Measurements from ENCODE around the gene TACC2.

The TACC2 gene

DNA sequence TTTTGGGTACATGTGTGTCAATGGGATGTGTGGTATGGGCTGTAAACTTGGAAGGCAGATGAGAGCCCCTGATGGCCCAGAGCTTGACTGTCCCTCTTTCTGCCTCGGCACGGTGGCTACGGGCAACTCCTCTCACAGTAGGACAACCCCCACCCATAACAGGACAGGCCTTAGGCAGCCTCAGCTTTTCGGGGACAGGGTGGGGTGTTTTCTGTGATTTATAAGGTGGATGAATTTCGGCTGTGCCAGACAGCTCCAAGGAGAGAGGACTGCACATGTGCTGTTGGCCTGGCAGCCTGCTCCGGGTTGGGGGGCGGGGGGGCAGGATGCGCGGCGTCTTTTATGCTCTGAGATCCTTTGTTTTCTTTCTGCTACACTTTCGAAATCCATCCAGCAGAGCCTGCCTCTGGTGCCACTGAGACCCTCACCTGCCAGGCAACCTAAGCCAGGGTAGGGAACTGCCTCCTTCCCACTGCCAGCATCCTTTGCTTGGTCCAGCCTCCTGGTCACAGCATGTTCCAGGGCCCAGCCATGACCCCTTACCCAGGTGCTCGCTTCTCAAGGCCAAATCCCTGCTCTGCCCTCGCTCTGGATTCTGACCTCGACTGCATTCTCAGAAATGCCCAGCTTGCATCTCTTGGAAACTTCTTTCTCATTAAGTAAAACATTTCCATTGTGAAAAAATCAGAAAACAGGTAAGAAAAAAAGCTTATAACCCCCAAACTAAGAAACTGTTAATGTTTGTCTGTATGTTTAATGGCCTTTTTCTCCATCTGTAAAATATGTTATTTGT, 266.7 kb downstream of the TACC2 start:
- no peak overlapping the region for H3K4me3 ChIP-seq (ENCODE audit: low read depth, low read length)
- TF ChIP-seq, protein P1, sequence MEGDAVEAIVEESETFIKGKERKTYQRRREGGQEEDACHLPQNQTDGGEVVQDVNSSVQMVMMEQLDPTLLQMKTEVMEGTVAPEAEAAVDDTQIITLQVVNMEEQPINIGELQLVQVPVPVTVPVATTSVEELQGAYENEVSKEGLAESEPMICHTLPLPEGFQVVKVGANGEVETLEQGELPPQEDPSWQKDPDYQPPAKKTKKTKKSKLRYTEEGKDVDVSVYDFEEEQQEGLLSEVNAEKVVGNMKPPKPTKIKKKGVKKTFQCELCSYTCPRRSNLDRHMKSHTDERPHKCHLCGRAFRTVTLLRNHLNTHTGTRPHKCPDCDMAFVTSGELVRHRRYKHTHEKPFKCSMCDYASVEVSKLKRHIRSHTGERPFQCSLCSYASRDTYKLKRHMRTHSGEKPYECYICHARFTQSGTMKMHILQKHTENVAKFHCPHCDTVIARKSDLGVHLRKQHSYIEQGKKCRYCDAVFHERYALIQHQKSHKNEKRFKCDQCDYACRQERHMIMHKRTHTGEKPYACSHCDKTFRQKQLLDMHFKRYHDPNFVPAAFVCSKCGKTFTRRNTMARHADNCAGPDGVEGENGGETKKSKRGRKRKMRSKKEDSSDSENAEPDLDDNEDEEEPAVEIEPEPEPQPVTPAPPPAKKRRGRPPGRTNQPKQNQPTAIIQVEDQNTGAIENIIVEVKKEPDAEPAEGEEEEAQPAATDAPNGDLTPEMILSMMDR (IDR thresholded peaks at IDR 0.05; ENCODE audit: borderline replicate concordance, insufficient read depth, low read depth, low read length): no peak

DNA sequence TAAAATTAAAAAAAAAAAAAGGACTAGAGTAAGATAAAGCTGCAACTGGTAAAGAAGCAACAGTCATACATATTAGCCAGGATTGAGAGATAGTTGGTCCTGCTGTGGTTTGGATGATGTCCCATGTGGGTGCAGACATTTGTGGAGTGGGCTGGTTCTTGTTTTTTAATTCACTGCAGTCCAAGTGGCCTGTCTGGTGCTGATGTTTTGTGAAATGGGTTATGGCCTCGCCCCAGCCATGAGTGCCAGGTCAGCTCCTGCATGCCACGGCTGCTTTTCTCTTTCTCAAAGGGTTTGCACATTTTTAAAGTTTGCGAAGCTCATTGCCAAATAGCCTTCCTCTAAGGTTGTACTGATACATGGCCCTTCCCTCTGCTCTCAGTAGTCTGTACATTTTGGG, 268.1 kb downstream of the TACC2 start:
- H3K4me3 ChIP-seq (ENCODE audit: low read depth, low read length): no peak overlapping the region
- TF ChIP-seq, protein P1 (IDR thresholded peaks at IDR 0.05; ENCODE audit: borderline replicate concordance, insufficient read depth, low read depth, low read length): no peak

DNA sequence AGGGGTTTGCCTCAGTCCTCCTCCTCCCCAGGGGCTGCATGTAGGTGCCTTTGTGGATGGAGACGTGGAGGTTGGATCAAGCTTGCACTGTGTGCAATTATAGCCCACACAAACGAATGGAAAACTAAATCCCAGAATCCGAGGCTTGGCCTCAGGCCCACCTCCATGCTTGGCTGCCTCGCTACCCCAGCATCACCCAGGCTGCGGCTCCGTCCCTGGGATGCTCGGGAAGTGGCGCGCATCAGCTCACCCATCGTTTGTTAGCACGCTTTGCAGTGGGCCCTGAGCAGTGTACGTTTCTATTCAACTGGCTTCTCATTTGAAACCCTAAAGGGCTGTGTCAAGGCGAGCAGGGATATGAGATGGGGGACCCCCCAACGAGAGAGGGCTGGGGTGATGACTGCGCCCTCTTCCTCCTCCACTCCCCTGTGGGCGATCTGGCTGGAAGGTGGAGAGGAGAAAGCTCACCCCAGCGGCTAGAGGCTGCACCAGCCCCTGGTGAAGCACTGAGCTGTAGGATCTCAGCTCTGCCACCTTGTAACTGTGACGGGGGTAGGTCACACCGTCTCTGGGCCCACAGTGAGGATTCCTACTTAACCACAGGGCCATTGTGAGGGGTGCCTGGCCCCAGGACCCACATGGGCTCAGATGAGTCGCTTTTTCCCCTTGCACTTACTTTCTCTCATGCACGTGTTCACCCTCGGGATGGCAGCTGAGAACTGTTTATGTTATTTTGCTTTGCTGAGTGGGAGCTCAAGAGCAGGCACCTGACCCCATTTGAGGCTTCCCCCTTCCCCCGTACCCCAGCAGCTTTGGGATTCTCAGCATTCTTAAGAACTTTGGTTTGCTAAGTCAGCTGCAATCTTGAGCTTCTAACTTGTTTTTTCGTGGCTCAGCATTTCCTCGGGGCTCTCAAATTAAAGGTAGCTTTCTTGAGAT, 269.4 kb downstream of the TACC2 start:
- TF ChIP-seq, protein P1 (IDR thresholded peaks at IDR 0.05; ENCODE audit: borderline replicate concordance, insufficient read depth, low read depth, low read length): no peak

DNA sequence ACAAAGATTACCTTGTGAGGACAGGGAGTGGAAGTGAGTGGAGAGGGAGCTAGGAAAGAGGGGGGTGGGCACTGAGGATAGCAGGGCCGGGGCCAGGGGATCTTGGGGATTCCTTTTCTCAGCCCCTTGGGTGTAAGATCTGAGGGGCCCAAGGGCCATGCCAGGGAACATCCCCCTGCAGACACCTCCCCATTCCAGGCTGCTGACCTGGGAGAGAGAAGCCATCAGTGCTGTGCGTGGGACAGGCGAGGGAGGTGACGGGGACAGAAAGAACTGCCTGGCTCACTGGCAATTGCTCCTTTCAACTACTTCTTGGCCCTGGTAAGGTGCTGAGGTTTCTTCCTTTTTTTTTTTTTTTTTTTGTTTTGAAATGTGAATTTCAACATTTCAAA, 270.1 kb downstream of the TACC2 start:
- TF ChIP-seq, protein P1 (IDR thresholded peaks at IDR 0.05; ENCODE audit: borderline replicate concordance, insufficient read depth, low read depth, low read length): no peak
- H3K4me3 ChIP-seq (ENCODE audit: low read depth, low read length): no peak overlapping the region

More for the DNA sequence above, 269.4 kb downstream of the TACC2 start:
- no peak overlapping the region for H3K4me3 ChIP-seq (ENCODE audit: low read depth, low read length)

DNA sequence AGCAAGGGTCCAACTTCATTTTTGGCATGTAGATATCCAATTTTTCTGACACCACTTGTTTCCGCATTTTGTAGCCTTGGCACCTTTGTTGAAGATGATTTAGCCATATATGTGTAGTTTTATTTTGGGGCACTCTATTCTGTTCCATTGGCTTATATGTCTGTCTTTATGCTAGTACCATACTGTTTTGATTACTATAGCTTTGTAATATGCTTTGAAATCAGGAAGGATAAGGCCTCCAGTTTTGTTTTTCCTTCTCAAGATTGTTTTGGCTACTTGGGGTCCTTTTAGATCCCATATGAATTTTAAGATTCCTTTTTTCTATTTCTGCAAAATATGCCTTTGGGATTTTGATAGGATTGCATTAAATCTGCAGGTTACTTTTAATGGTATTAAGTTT, 272.6 kb downstream of the TACC2 start:
- TF ChIP-seq, protein P1 (IDR thresholded peaks at IDR 0.05; ENCODE audit: borderline replicate concordance, insufficient read depth, low read depth, low read length): no peak
- H3K4me3 ChIP-seq (ENCODE audit: low read depth, low read length): no peak overlapping the region

DNA sequence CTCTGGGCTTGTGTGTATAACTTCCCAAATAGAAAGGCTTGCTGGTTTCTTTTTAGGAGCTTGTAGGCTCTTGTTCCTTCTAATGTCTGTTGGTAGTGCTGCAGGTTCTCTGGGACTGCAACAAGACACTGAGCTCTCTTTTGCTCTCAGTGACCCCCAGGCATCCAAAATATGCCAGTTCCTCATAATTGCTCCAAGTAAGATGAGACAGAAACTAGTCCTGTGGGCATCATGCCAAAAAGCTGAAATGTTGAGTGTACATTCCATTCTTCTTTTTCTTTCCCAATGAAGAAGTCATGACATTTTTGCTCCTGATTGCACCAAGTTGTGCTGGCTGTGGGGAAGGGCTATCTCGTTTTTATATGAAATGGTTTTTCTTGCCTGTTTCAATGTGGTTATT, 275.0 kb downstream of the TACC2 start:
- H3K4me3 ChIP-seq (ENCODE audit: low read depth, low read length): no peak overlapping the region
- TF ChIP-seq, protein P1 (IDR thresholded peaks at IDR 0.05; ENCODE audit: borderline replicate concordance, insufficient read depth, low read depth, low read length): no peak

All from GM12875 (cell line).